ENCODE measurements around the gene NAP1L4.
A peak's percentile ranks its signal among the peaks of the same experiment; 100 is the strongest.

Gene NAP1L4

DNA sequence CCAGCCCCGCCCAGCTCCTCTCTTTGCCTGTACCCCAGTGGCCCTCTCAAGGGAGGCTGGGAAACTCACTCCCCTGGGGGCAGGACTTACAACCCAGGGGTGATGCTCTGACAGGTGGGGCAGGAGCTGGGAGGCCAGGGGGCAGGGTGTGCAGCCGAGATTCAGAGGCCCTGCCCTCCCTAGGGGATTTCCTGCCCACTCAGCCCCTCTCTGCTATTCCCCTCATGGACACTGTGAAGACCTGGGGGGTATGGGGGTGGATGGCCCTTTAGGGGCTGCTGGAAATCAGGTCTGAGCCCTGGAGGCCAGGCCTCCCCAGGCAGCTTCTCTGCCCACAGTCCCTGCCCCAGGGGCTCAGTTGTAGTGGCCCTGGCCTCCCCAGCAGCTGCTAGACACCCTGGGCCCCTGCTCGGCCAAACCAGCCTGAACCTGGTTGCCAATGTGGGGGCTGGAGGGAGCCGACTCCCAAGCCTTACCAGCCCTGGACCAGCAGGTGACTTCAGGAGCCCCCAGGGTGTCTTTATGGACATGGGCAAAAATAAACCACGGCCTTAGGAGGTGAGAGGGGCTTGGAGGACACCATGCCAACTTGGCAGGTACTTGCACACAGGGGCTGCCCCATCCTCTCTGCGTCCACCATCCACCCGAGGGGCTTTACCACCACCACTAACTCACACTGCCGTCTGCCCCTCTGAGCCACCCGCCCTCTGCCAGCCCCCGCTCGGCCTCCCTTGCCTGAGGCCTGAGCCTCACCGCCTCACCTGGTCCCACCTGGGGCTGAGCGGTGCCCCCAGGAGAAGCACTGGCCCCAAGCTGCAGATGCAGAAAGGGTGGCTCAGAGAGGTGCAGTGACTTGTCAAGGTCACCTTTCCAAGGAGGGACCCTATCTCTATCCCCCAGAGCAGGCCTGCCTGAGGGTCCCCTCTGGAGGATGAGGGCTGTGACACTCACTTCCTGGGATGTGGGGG is 60.1 kb downstream of the NAP1L4 start:
- no peaks in the 10 kb centered on the region for H3K9me3 ChIP-seq (ENCODE audit: insufficient read depth, low read length)
- peaks cover 4% of the 10 kb centered on the region; the same call in 1 of the 2 replicates for H3K4me1 ChIP-seq (ENCODE audit: low read length)
- no peak overlapping the region for H3K27ac ChIP-seq (ENCODE audit: low read length)
- H3K4me3 ChIP-seq (ENCODE audit: low read length): no peak overlapping the region
- no peaks in the 10 kb centered on the region for H3K79me2 ChIP-seq (ENCODE audit: low read length)
- no peaks in the 10 kb centered on the region for H3K27me3 ChIP-seq (ENCODE audit: low read depth, low read length)
- H4K20me1 ChIP-seq (ENCODE audit: insufficient read depth, low read length): no peaks in the 10 kb centered on the region
- H3K9ac ChIP-seq (ENCODE audit: low read length): no peak overlapping the region
- H3K36me3 ChIP-seq (replicated peaks; ENCODE audit: low read depth, low read length): no peaks in the 10 kb centered on the region
- no peak overlapping the region for H3K4me2 ChIP-seq (ENCODE audit: low read length)
- no peak overlapping the region for H2AFZ ChIP-seq (ENCODE audit: low read depth, low read length)
- no peak for TF ChIP-seq EZH2phosphoT487 (IDR thresholded peaks at IDR 0.05; ENCODE audit: low read depth)
- TF ChIP-seq, protein P1, sequence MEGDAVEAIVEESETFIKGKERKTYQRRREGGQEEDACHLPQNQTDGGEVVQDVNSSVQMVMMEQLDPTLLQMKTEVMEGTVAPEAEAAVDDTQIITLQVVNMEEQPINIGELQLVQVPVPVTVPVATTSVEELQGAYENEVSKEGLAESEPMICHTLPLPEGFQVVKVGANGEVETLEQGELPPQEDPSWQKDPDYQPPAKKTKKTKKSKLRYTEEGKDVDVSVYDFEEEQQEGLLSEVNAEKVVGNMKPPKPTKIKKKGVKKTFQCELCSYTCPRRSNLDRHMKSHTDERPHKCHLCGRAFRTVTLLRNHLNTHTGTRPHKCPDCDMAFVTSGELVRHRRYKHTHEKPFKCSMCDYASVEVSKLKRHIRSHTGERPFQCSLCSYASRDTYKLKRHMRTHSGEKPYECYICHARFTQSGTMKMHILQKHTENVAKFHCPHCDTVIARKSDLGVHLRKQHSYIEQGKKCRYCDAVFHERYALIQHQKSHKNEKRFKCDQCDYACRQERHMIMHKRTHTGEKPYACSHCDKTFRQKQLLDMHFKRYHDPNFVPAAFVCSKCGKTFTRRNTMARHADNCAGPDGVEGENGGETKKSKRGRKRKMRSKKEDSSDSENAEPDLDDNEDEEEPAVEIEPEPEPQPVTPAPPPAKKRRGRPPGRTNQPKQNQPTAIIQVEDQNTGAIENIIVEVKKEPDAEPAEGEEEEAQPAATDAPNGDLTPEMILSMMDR (IDR thresholded peaks at IDR 0.05; ENCODE audit: low read depth, low read length): no peak

- Histone ChIP-seq H3K4me1 (ENCODE audit: low read length) (peaks cover 4% of the 10 kb centered on the region; the same call in 1 of the 2 replicates), H4K20me1 (ENCODE audit: insufficient read depth, low read length) (no peaks in the 10 kb centered on the region), H3K4me2 (ENCODE audit: low read length) (no peak overlapping the region), H3K36me3 (replicated peaks; ENCODE audit: low read depth, low read length) (no peaks in the 10 kb centered on the region), H3K27ac (ENCODE audit: low read length) (no peak overlapping the region), H3K27me3 (ENCODE audit: low read depth, low read length) (no peaks in the 10 kb centered on the region), H3K79me2 (ENCODE audit: low read length) (no peaks in the 10 kb centered on the region), H3K4me3 (ENCODE audit: low read length) (no peak overlapping the region), H2AFZ (ENCODE audit: low read depth, low read length) (no peak overlapping the region), H3K9ac (ENCODE audit: low read length) (no peak overlapping the region), H3K9me3 (ENCODE audit: insufficient read depth, low read length) (no peaks in the 10 kb centered on the region)
- TF ChIP-seq, protein P1 (IDR thresholded peaks at IDR 0.05; ENCODE audit: low read depth, low read length): no peak
- TF ChIP-seq EZH2phosphoT487 (IDR thresholded peaks at IDR 0.05; ENCODE audit: low read depth): no peak
Measured at GRCh38 chr11:2931420-2931746, 60.7 kb downstream of the NAP1L4 start.

- Histone ChIP-seq H3K4me3 (ENCODE audit: low read length) (peak overlapping the region; percentile 76), H3K36me3 (replicated peaks; ENCODE audit: low read depth, low read length) (no peaks in the 10 kb centered on the region), H3K4me2 (ENCODE audit: low read length) (peak overlapping the region; percentile 97), H2AFZ (ENCODE audit: low read depth, low read length) (peak overlapping the region; percentile 89), H3K9me3 (ENCODE audit: insufficient read depth, low read length) (no peaks in the 10 kb centered on the region), H3K4me1 (ENCODE audit: low read length) (peaks cover 4% of the 10 kb centered on the region; the same call in 1 of the 2 replicates), H4K20me1 (ENCODE audit: insufficient read depth, low read length) (no peaks in the 10 kb centered on the region), H3K79me2 (ENCODE audit: low read length) (no peaks in the 10 kb centered on the region), H3K27me3 (ENCODE audit: low read depth, low read length) (no peaks in the 10 kb centered on the region), H3K27ac (ENCODE audit: low read length) (no peak overlapping the region), H3K9ac (ENCODE audit: low read length) (peak overlapping the region; percentile 60)
- TF ChIP-seq, protein P1 (IDR thresholded peaks at IDR 0.05; ENCODE audit: low read depth, low read length): peak; percentile 89
- no peak for TF ChIP-seq EZH2phosphoT487 (IDR thresholded peaks at IDR 0.05; ENCODE audit: low read depth)
Measured at GRCh38 chr11:2930704-2931419, 61.3 kb downstream of the NAP1L4 start.

Measured in OCI-LY3 (cell line).